HEK293 (cell line): ENCODE results near the gene C5AR2.
A peak's percentile ranks its signal among the peaks of the same experiment; 100 is the strongest.

Experiments
- CTCF ChIA-PET: fragments of 350-600 bp; formaldehyde crosslinking; extraction: SDS; loops from one replicate; lab custom pipeline; 2021; ENCODE audit warnings: antibody characterized with exemption; lab: Yijun Ruan, JAX
- POLR2A ChIA-PET: fragments of 300-600 bp; formaldehyde crosslinking; extraction: SDS; loops from one replicate; lab custom pipeline; 2020; ENCODE audit warnings: antibody characterized with exemption, inconsistent platforms; lab: Yijun Ruan, JAX
- H3K27ac ChIP-seq: fragments of 200-500 bp; sonication (Bioruptor generic); 2 replicates; pipeline ENCODE4 v1.5.1; 2014; ENCODE audit warnings: low read depth, low read length, control low read depth, inconsistent platforms; ENCODE audit errors: extremely low read depth
- H3K36me3 ChIP-seq, 2 experiments: fragments of 200-500 bp in 1 of 2; sonication (Bioruptor generic) in 1 of 2; 1 replicate in 1 of 2; 2 replicates in 1 of 2; pipeline ENCODE4 v1.5.1; 2014 to 2017; ENCODE audit warnings: inconsistent platforms in 2 of 2, low read length in 2 of 2; ENCODE audit not compliant: control insufficient read depth in 2 of 2, insufficient read depth in 1 of 2
- H3K4me1 ChIP-seq: fragments of 200-500 bp; sonication (Bioruptor generic); 2 replicates; pipeline ENCODE4 v1.5.1; 2014; ENCODE audit warnings: mild to moderate bottlenecking, low read length, inconsistent platforms; ENCODE audit not compliant: control insufficient read depth, insufficient read depth
- H3K4me3 ChIP-seq: 2 replicates; pipeline ENCODE4 v1.5.1; 2011; ENCODE audit warnings: low read depth, mild to moderate bottlenecking, control low read depth, low read length, moderate library complexity
- H3K9me3 ChIP-seq: fragments of 200-500 bp; sonication (Bioruptor generic); 2 replicates; pipeline ENCODE4 v1.5.1; 2014; ENCODE audit warnings: low read depth, low read length, inconsistent platforms; ENCODE audit not compliant: control insufficient read depth, insufficient read depth
- FEZF1 ChIP-seq: fragments of 450-650 bp; formaldehyde crosslinking; IDR thresholded peaks from 2 replicates; pipeline ENCODE4 v1.5.1; 2016; ENCODE audit warnings: missing biosample characterization, missing genetic modification characterization
- SALL2 ChIP-seq: fragments of 450-650 bp; formaldehyde crosslinking; IDR thresholded peaks from 2 replicates; pipeline ENCODE4 v1.5.0; 2017; ENCODE audit warnings: missing biosample characterization, mild to moderate bottlenecking, missing genetic modification characterization, borderline replicate concordance
- ZEB2 ChIP-seq: fragments of 450-650 bp; formaldehyde crosslinking; IDR thresholded peaks from 2 replicates; pipeline ENCODE4 v1.5.1; 2016; ENCODE audit warnings: missing biosample characterization, missing genetic modification characterization
- ZNF138 ChIP-seq: fragments of 450-650 bp; formaldehyde crosslinking; IDR thresholded peaks from 2 replicates; pipeline ENCODE4 v1.5.1; 2016; ENCODE audit warnings: missing biosample characterization, missing genetic modification characterization, borderline replicate concordance
- ZNF146 ChIP-seq: fragments of 450-650 bp; formaldehyde crosslinking; IDR thresholded peaks from 2 replicates; pipeline ENCODE4 v1.5.1; 2016; ENCODE audit warnings: missing biosample characterization, missing genetic modification characterization
- ZNF16 ChIP-seq: fragments of 450-650 bp; formaldehyde crosslinking; IDR thresholded peaks from 2 replicates; pipeline ENCODE4 v1.5.1; 2016; ENCODE audit warnings: low read depth, missing biosample characterization, missing genetic modification characterization
- ZNF2 ChIP-seq: fragments of 450-650 bp; formaldehyde crosslinking; IDR thresholded peaks from 2 replicates; pipeline ENCODE4 v1.5.1; 2016; ENCODE audit warnings: missing biosample characterization, missing genetic modification characterization
- ZNF239 ChIP-seq: fragments of 450-650 bp; formaldehyde crosslinking; IDR thresholded peaks from 2 replicates; pipeline ENCODE4 v1.5.1; 2016; ENCODE audit warnings: missing biosample characterization, missing genetic modification characterization
- ZNF473 ChIP-seq: fragments of 450-650 bp; formaldehyde crosslinking; IDR thresholded peaks from 2 replicates; pipeline ENCODE4 v1.5.1; 2017; ENCODE audit warnings: missing biosample characterization, missing genetic modification characterization
- ZNF510 ChIP-seq: fragments of 450-650 bp; formaldehyde crosslinking; IDR thresholded peaks from 2 replicates; pipeline ENCODE4 v1.5.1; 2018; ENCODE audit warnings: mild to moderate bottlenecking, missing genetic modification characterization, missing biosample characterization; ENCODE audit not compliant: insufficient replicate concordance
- ZNF626 ChIP-seq: fragments of 450-650 bp; sonication (Bioruptor Pico); formaldehyde crosslinking; IDR thresholded peaks from 2 replicates; pipeline ENCODE4 v1.5.1; 2018; ENCODE audit warnings: missing biosample characterization, missing genetic modification characterization, inconsistent platforms
- ZNF658 ChIP-seq: fragments of 450-650 bp; formaldehyde crosslinking; IDR thresholded peaks from 2 replicates; pipeline ENCODE4; 2016; ENCODE audit warnings: missing biosample characterization, missing genetic modification characterization
- ZNF660 ChIP-seq: fragments of 450-650 bp; IDR thresholded peaks from 2 replicates; pipeline ENCODE4 v1.5.1; 2018; ENCODE audit warnings: missing biosample characterization, mild to moderate bottlenecking, missing genetic modification characterization
- ZNF707 ChIP-seq: fragments of 450-650 bp; formaldehyde crosslinking; IDR thresholded peaks from 2 replicates; pipeline ENCODE4 v1.5.1; 2016; ENCODE audit warnings: missing biosample characterization, missing genetic modification characterization
- ZNF768 ChIP-seq: fragments of 450-650 bp; formaldehyde crosslinking; IDR thresholded peaks from 2 replicates; pipeline ENCODE4 v1.5.1; 2018; ENCODE audit warnings: missing biosample characterization, mild to moderate bottlenecking, missing genetic modification characterization
- TF ChIP-seq, protein P1 (sequence below): fragments of 450-650 bp; formaldehyde crosslinking; IDR thresholded peaks from 2 replicates; pipeline ENCODE4 v1.5.1; 2016; ENCODE audit warnings: missing biosample characterization, missing genetic modification characterization
- TF ChIP-seq, protein P2 (sequence below): fragments of 450-650 bp; formaldehyde crosslinking; IDR thresholded peaks from 2 replicates; pipeline ENCODE4 v1.5.1; 2016; ENCODE audit warnings: missing biosample characterization, missing genetic modification characterization
- TF ChIP-seq, protein P3 (sequence below): fragments of 450-650 bp; IDR thresholded peaks from 2 replicates; pipeline ENCODE4 v1.5.1; 2018; ENCODE audit warnings: missing biosample characterization, missing genetic modification characterization
- TF ChIP-seq, protein P4 (sequence below): fragments of 450-650 bp; formaldehyde crosslinking; IDR thresholded peaks from 2 replicates; pipeline ENCODE4 v1.5.1; 2016; ENCODE audit warnings: missing biosample characterization, missing genetic modification characterization
- TF ChIP-seq, protein P5 (sequence below): fragments of 450-650 bp; formaldehyde crosslinking; IDR thresholded peaks from 2 replicates; pipeline ENCODE4 v1.5.1; 2017; ENCODE audit warnings: missing biosample characterization, mild to moderate bottlenecking, missing genetic modification characterization, moderate library complexity

Gene C5AR2

DNA sequence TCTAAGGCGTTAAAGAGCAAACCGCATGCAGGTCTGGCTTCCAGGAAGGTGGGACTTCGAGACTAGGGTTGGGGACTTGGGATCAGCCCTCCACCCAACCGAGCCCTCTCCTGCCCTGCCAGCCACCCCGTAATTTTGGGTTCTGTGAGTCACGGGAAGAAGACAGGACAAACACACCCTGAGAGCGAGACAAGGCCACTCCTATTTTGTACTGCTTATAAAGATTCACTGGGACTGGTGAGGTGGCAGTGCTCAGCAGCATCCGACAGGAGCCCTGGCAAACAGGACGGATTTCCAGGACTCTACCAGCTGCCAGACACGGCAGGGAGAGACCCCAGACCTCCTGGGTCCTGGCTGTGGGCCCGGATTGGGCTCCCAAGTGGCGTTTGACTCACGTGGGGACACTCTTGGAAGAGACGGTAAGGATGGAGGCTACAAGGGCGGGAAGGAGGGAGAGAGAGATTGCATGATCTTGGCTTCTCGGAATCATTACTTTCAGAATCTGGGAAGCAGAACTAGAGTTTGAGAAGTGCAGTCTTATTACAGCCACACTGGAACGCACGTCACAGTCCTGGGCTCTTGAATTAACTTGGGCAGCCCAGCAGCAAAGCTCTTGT lies at the start of gene C5AR2:
Gene C5AR2, plus strand, starts transcription at position 245 of the 617 bp plus-strand sequence. CDS start 8,625 bp downstream, outside the sequence.
- ChIA-PET CTCF (interaction anchor here (0.7 to 2.4 kb wide), 4 partner anchors 17 to 60 kb away, joined by 3 to 7 read pairs (median 4); partner anchors contain the start of gene DHX34), POLR2A (interaction anchor here (1.4 kb wide), 1 partner anchor 17 kb away, joined by 3 read pairs; the partner anchor contains the start of gene DHX34)
- Histone ChIP-seq H3K9me3 (no peaks in the 10 kb centered on the region), H3K4me1 (no peaks in the 10 kb centered on the region), H3K4me3 (no peak within 1 kb of the TSS), H3K27ac (no peak within 1 kb of the TSS), H3K36me3 (no peaks in the 10 kb centered on the region)
- TF ChIP-seq, protein P1, sequence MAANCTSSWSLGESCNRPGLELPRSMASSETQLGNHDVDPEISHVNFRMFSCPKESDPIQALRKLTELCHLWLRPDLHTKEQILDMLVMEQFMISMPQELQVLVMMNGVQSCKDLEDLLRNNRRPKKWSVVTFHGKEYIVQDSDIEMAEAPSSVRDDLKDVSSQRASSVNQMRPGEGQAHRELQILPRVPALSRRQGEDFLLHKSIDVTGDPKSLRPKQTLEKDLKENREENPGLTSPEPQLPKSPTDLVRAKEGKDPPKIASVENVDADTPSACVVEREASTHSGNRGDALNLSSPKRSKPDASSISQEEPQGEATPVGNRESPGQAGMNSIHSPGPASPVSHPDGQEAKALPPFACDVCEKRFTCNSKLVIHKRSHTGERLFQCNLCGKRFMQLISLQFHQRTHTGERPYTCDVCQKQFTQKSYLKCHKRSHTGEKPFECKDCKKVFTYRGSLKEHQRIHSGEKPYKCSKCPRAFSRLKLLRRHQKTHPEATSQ (tag by site-specific recombination): no peak
- TF ChIP-seq ZEB2 (no peak), ZNF658 (tag by site-specific recombination) (no peak), ZNF2 (no peak), ZNF510 (tag by site-specific recombination) (no peak), ZNF473 (tag by site-specific recombination) (no peak), ZNF707 (tag by site-specific recombination) (no peak), ZNF239 (tag by site-specific recombination) (no peak), ZNF146 (no peak), FEZF1 (tag by site-specific recombination) (no peak)
- TF ChIP-seq, protein P2, sequence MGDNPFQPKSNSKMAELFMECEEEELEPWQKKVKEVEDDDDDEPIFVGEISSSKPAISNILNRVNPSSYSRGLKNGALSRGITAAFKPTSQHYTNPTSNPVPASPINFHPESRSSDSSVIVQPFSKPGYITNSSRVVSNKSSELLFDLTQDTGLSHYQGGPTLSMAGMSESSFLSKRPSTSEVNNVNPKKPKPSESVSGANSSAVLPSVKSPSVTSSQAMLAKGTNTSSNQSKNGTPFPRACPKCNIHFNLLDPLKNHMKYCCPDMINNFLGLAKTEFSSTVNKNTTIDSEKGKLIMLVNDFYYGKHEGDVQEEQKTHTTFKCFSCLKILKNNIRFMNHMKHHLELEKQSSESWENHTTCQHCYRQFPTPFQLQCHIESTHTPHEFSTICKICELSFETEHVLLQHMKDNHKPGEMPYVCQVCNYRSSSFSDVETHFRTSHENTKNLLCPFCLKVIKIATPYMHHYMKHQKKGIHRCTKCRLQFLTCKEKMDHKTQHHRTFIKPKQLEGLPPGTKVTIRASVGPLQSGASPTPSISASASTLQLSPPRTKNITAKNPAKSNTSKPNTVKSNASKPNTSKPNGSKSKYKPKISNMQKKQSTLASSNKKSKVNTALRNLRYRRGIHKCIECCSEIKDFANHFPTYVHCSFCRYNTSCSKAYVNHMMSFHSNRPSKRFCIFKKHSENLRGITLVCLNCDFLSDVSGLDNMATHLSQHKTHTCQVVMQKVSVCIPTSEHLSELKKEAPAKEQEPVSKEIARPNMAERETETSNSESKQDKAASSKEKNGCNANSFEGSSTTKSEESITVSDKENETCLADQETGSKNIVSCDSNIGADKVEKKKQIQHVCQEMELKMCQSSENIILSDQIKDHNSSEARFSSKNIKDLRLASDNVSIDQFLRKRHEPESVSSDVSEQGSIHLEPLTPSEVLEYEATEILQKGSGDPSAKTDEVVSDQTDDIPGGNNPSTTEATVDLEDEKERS (tag by site-specific recombination): no peak
- TF ChIP-seq, protein P3, sequence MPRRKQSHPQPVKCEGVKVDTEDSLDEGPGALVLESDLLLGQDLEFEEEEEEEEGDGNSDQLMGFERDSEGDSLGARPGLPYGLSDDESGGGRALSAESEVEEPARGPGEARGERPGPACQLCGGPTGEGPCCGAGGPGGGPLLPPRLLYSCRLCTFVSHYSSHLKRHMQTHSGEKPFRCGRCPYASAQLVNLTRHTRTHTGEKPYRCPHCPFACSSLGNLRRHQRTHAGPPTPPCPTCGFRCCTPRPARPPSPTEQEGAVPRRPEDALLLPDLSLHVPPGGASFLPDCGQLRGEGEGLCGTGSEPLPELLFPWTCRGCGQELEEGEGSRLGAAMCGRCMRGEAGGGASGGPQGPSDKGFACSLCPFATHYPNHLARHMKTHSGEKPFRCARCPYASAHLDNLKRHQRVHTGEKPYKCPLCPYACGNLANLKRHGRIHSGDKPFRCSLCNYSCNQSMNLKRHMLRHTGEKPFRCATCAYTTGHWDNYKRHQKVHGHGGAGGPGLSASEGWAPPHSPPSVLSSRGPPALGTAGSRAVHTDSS (tag by site-specific recombination): no peak

DNA sequence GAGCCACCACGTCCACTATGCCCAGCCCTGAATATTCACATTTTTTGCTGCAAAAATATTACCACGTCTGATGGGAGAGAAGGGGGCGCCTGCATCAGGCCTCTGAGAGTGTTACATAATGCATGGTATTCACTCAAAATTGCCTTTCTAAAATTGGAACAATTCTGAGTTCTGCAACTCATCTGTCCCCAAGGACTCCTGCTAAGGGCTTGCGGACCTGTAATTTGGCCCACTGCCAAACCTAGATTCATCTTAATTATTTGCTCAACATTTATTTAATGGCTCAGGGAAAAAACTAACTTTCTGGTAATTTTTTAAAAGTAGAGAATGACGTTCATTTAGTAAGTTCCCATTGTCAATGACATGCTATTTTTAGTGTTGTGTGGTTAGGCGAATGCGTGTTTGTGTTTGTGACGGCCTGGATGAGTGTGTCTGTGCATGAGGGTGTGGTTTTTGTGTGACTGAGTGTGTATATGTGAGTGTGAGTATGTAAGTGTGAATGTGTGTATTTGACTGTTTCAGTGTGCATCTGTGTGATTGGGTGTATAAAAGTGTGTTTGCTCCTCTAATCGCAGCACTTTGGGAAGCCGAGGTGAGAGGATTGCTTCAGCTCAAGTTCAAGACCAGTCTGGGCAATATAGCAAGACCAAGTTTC lies 48.4 kb upstream of the C5AR2 start:
- Histone ChIP-seq H3K27ac (no peak overlapping the region), H3K4me3 (no peak overlapping the region), H3K36me3 (no peaks in the 10 kb centered on the region; a peak in 1 of 3 replicates), H3K9me3 (no peaks in the 10 kb centered on the region), H3K4me1 (no peaks in the 10 kb centered on the region)
- TF ChIP-seq, protein P4, sequence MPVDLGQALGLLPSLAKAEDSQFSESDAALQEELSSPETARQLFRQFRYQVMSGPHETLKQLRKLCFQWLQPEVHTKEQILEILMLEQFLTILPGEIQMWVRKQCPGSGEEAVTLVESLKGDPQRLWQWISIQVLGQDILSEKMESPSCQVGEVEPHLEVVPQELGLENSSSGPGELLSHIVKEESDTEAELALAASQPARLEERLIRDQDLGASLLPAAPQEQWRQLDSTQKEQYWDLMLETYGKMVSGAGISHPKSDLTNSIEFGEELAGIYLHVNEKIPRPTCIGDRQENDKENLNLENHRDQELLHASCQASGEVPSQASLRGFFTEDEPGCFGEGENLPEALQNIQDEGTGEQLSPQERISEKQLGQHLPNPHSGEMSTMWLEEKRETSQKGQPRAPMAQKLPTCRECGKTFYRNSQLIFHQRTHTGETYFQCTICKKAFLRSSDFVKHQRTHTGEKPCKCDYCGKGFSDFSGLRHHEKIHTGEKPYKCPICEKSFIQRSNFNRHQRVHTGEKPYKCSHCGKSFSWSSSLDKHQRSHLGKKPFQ (tag by site-specific recombination): peak; percentile 80
- TF ChIP-seq ZNF16 (tag by site-specific recombination) (no peak), ZNF138 (no peak), ZNF768 (tag by site-specific recombination) (no peak), ZNF660 (0 out of 2 replicates have a peak, but pooled peaks have one; percentile 18), ZNF626 (no peak), SALL2 (tag by site-specific recombination) (no peak)
- TF ChIP-seq, protein P5, sequence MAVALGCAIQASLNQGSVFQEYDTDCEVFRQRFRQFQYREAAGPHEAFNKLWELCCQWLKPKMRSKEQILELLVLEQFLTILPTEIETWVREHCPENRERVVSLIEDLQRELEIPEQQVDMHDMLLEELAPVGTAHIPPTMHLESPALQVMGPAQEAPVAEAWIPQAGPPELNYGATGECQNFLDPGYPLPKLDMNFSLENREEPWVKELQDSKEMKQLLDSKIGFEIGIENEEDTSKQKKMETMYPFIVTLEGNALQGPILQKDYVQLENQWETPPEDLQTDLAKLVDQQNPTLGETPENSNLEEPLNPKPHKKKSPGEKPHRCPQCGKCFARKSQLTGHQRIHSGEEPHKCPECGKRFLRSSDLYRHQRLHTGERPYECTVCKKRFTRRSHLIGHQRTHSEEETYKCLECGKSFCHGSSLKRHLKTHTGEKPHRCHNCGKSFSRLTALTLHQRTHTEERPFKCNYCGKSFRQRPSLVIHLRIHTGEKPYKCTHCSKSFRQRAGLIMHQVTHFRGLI: no peak
- CTCF ChIA-PET: interaction anchor here (0.6 to 3.9 kb wide), 15 partner anchors 8 to 475 kb away, joined by 3 to 35 read pairs (median 4); partner anchors contain the start of genes DHX34, INAFM1 and KPTN
- POLR2A ChIA-PET: interaction anchor here (0.6 kb wide), 1 partner anchor 473 kb away, joined by 7 read pairs; no protein-coding TSS in a partner anchor
